Activated T-cell treated with anti-CD3 and anti-CD28 coated beads, Interleukin-2, amount 50 U/mL, for 72 hours (primary cell): ENCODE measurements around the gene PEAK3. TPM values are rescaled to one million over a fixed set of nuclear protein-coding genes. Genes with fewer than 3 reads are reported as not detected.
"Not testable (repeated sequence)": the region's sequence is repeated elsewhere in the genome, so short reads cannot be mapped to it uniquely, and the experiment has no call there.

Experiments
- ATAC-seq, 2 donors: fragments of 150-1000 bp; cut with Tn5 transposase; replicated peaks in 1 of 2; 2 replicates each; pipeline ENCODE4 v1.10.0; 2021; ENCODE audit warnings: moderate library complexity in 2 of 2, mild to moderate bottlenecking in 1 of 2
- DNase-seq, 2 donors: peaks; one replicate each; pipeline ENCODE4 v3.0.0; 2021 to 2022; ENCODE audit warnings: mixed read lengths in 1 of 2
- H3K27ac Mint-ChIP-seq: one replicate; pipeline ENCODE4 v1.8.0; 2022; ENCODE audit warnings: mild to moderate bottlenecking, moderate library complexity, mixed read lengths
- H3K27me3 Mint-ChIP-seq: one replicate; pipeline ENCODE4 v1.8.0; 2022; ENCODE audit warnings: low read depth, mixed read lengths
- H3K36me3 Mint-ChIP-seq, 2 donors: one replicate each; pipeline ENCODE4 v1.8.0; 2022; ENCODE audit warnings: mixed read lengths in 2 of 2, mild to moderate bottlenecking in 1 of 2; ENCODE audit not compliant: insufficient read depth in 2 of 2
- H3K4me1 Mint-ChIP-seq: one replicate; pipeline ENCODE4 v1.8.0; 2022; ENCODE audit warnings: low read depth, mixed read lengths
- H3K4me3 Mint-ChIP-seq, 2 donors: one replicate each; pipeline ENCODE4 v1.8.0; 2022; ENCODE audit warnings: mild to moderate bottlenecking in 2 of 2, mixed read lengths in 2 of 2, moderate library complexity in 2 of 2
- H3K9me3 Mint-ChIP-seq, 2 donors: one replicate each; pipeline ENCODE4 v1.8.0; 2022; ENCODE audit warnings: mixed read lengths in 2 of 2
- total RNA-seq, 2 donors: library from RNA; stranded (reverse); gene quantifications; one replicate each; pipeline ENCODE4 v1.2.3, GENCODE V29; 2022

PEAK3 gene
- total RNA-seq, 2 donors from 2014 or later = 0.09 TPM; not detected in 1

DNA sequence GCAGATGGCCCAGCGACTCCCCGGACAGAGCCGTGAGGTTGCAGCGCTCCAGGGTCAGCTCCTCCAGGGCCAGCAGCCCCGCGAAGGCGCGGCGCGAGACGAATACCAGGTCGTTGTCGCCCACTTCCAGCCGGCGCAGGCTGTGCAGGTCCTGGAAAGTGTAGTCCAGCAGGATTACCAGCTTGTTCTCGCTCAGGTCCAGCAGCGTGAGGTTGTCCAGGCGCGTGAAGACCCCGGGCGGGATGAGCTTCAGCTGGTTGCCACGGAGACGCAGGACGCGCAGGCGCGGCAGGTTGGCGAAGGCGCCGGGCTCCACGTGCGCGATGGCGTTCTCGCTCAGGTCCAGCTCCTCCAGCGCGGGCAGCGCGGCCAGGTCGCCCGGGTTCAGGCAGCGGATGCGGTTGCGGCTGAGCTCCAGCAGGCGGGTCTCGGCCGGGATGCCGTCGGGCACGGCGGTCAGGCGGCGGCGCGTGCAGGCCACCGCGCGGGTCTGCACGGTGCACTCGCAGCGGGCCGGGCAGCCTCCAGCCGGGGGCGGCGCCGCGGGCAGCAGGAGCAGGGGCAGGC lies 9.3 kb upstream of the PEAK3 start:
- no peaks in the 10 kb centered on the region for H3K9me3 Mint-ChIP-seq
- peaks cover 16% of the 10 kb centered on the region for H3K27me3 Mint-ChIP-seq
- peak overlapping the region; percentile 80 to 81 for H3K4me3 Mint-ChIP-seq
- DNase-seq (no peak), ATAC-seq (no peak)
- no peak overlapping the region for H3K27ac Mint-ChIP-seq
- H3K36me3 Mint-ChIP-seq = peaks cover 3 to 4% of the 10 kb centered on the region in 2 donors
- H3K4me1 Mint-ChIP-seq = peaks cover 15% of the 10 kb centered on the region

DNA sequence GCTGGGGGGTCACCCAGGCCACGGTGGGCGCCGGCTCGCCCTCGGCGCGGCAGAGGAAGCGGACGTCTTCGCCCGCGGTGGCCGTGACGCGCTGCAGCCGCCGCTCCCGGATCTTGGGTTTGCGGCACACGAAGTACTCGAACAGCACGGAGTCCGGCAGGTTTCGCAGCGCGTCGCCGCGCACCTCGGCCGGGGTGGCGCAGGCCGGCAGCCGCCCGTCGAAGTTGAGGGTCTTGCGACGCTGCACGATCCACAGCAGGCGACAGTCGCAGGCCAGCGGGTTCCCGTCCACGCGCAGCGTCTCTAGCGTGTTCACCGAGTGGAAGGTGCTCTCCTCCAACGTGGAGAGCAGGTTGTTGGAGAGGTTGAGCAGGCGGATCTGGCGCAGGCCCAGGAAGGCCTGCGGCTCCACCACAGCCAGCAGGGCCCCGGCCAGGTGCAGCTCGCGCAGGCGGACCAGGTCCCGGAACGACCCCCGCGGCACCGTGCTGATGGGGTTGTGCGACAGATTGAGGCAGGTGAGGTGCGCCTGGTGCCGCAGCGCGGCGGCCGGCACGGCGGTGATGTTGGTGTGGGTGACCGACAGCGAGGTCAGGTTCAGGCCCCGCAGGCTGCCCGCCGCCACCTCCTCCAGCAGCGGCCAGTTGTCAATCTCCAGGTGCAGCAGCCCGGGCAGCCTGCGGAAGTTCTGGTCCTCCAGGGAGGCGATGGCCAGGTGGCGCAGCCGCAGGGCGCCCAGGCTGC lies 8.6 kb upstream of the PEAK3 start:
- no peak overlapping the region for H3K27ac Mint-ChIP-seq
- H3K9me3 Mint-ChIP-seq = no peaks in the 10 kb centered on the region
- peak; percentile 9 to 38 for ATAC-seq
- H3K4me3 Mint-ChIP-seq = peak overlapping the region; percentile 80 to 81
- H3K36me3 Mint-ChIP-seq = peaks cover 3 to 4% of the 10 kb centered on the region in 2 donors
- H3K27me3 Mint-ChIP-seq = peaks cover 16% of the 10 kb centered on the region
- DNase-seq = peak in 1 of 2 donors; percentile 48
- H3K4me1 Mint-ChIP-seq = peaks cover 15% of the 10 kb centered on the region

DNA sequence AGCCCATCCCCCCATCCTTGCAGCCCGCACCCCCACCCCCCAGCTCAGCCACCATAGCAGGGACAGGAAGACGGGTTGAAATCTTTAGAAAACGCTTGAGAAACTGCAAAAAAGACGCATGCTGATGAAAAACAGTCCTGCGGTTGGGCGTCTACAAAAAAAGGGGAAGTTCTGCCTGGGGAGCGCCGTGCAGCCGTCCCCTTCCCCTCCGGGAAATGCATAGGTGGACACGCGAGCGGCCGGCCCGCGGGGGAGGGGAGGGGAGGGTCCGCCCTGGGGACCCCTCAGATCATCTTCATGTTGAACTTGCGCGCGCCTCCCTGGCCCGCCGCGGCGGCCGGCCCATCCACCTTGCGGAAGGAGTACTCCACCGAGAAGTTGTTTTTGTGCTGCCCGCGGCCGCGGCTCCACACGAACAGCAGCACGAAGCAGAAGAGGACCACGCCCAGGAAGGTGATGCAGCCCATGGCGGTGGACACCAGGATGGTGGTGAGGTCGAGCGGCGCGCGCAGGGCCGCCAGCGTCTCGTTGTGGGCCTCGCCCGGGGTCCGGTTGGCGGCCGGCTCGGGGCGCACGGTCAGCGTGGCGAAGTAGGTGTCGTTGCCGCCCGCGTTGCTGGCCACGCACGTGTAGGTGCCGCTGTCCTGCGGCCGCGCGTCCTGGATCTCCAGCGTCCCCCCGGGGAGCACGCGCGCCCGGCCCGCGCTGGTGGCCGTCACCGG lies 7.9 kb upstream of the PEAK3 start:
- peak overlapping the region; percentile 69 for H3K27ac Mint-ChIP-seq
- peaks cover 16% of the 10 kb centered on the region for H3K27me3 Mint-ChIP-seq
- peaks cover 3 to 4% of the 10 kb centered on the region in 2 donors for H3K36me3 Mint-ChIP-seq
- peak overlapping the region; percentile 89 to 94 for H3K4me3 Mint-ChIP-seq
- ATAC-seq = peak; percentile 69 to 74
- H3K4me1 Mint-ChIP-seq = peaks cover 15% of the 10 kb centered on the region
- no peaks in the 10 kb centered on the region for H3K9me3 Mint-ChIP-seq
- peak; percentile 70 to 73 for DNase-seq

DNA sequence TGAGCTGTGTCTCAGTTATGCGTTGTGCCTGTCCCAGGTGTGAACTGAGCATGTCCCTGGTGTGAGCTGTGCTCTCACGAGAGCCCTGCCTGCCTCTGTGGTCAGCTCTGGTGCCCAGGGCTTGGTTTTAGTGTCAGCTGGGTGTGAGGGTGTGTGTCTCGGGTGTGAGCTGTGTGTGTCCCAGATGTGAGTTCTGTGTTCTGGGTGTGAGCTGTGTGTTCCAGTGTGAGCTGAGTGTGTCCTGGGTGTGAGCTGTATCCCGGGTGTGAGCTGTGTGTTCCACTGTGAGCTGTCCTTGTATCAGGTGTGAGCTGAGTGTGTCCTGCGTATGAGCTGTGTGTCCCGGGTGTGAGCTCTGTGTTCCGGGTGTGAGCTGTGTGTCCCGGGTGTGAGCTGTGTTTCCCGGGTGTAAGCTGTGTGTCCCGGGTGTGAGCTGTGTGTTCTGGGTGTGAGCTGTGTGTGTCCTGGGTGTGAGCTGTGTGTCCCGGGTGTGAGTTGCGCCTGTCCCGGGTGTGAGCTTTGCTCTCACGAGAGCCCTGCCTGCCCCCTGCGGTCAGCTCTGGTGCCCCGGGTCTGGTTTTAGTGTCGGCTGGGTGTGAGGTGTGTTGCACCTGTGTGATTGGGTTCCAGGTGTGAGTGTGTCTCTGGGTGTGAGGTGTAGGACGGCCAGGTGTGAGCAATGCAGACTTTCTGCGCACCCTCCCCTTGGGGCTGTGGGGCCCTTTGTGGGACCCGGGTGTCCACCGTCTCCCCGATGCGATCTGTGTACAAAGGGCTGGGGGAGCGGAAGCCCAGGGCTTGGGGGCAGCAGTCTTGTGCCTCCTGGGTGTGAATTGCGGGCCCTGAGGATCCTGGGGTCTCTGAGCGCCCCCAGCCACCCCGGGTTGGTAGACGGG lies 7.1 kb upstream of the PEAK3 start:
- peaks cover 16% of the 10 kb centered on the region for H3K27me3 Mint-ChIP-seq
- peak; percentile 18 to 27 for ATAC-seq
- H3K27ac Mint-ChIP-seq = peak overlapping the region; percentile 78

DNA sequence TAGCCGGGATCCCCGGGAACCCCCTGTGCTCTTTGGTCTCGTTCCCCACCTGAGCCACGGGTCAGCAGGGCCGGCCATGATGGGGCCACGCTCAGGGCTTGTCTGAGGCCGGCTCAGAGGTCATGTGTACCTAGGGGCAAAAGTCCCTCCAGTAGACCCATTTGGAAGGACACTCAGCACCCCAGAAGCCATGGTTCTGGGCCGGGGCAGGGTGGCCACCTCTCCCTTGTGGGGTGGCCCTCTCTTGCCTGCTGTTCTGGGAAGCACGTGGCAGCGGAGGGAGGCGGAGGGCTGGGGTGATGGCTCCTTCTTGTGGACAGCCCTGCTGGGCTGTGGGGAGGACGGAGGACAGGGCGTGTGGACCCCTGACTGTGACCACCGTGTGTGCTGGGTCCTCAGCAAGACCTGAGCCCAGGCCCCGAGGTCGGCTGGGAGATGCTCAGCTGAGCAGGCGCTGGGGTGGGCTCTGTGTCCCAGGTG lies 6.4 kb upstream of the PEAK3 start:
- Mint-ChIP-seq H3K4me1 (peaks cover 15% of the 10 kb centered on the region), H3K4me3 (peak overlapping the region; percentile 89 to 94), H3K9me3 (no peaks in the 10 kb centered on the region), H3K27ac (peak overlapping the region; percentile 78), H3K36me3 (peaks cover 3 to 4% of the 10 kb centered on the region in 2 donors), H3K27me3 (peaks cover 16% of the 10 kb centered on the region)
- ATAC-seq (no peak), DNase-seq (no peak)

More for the DNA sequence above, 7.1 kb upstream of the PEAK3 start:
- peaks cover 15% of the 10 kb centered on the region for H3K4me1 Mint-ChIP-seq
- peak overlapping the region; percentile 89 to 94 for H3K4me3 Mint-ChIP-seq
- DNase-seq = no peak
- no peaks in the 10 kb centered on the region for H3K9me3 Mint-ChIP-seq
- peaks cover 3 to 4% of the 10 kb centered on the region in 2 donors for H3K36me3 Mint-ChIP-seq

DNA sequence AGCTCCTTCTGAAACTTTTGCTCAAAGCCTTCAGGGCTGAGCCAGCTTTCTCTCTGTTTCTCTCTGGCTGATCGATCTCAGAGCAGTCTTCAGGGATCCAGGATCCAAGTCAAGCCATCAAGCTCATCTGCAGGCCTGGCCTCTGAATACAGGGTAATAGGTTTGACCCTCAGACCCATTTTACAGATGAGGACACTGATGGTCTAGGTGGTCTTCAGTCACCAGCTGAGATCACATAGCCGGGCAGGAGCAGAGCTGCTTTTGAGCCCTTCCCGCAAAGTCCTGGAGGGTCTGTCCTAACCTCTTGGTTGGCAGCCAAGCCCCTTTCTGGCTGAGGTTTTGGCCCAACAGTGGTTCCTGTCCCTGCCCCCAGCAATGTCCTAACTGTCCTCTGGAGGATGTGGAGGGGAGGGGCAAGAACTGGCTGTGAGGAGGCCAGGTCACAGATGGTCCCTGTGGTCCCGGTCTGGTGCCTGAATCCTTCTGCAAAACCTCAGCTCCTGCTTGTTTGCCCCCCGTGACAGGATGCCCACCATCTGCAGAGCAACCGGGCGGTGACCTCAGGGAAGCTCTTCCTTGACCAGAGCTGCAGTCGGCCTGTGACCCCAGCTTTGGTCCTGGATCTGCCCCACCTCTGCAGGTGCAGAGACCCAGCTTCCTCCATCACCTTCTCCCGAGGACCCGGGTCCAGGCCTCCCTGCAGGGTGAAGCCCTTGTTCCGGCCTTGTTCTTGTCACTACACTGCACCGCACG lies 5.8 kb upstream of the PEAK3 start:
- H3K27me3 Mint-ChIP-seq = peaks cover 19% of the 10 kb centered on the region
- peak overlapping the region; percentile 2 for H3K27ac Mint-ChIP-seq
- H3K9me3 Mint-ChIP-seq = no peaks in the 10 kb centered on the region
- peaks cover 3 to 4% of the 10 kb centered on the region in 2 donors for H3K36me3 Mint-ChIP-seq
- H3K4me3 Mint-ChIP-seq = no peak overlapping the region
- peaks cover 20% of the 10 kb centered on the region for H3K4me1 Mint-ChIP-seq
- ATAC-seq (no peak), DNase-seq (no peak)

DNA sequence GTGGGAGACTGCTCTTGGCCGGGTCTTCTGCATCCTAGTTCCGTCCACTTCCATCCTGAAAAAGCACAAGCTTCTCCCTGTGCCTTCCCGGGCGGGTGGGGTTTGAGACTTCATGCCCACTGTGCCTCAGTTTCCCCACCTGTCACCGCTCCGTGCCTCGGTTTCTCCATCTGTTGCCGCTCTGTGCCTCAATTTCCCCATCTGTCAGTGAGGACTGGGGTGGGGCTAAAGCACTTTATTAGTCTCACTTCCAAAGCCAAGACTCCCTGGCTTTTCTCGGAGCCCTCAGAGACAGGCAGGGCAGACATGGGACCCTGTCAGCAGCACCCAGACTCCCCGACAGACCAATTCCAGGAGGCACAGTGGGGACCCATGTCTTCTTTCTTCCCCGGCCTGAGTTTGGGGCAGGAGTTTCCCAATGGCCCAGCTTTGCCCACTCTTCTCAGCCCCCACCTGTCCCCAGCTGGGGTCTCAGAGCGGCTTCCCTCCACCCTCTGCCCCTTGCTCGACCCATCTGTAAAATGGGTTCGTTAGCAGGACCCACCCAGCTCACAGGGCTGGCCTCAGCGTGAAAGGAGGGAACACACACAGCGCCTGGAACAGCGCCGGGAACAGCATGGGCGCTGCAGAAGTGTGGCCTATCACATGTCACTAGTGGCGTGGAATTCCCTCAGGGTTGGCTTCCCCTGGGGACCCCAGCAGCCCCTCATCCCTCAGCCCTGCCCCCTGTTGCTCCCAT lies 4.6 kb upstream of the PEAK3 start:
- no peak overlapping the region for H3K27ac Mint-ChIP-seq
- peaks cover 23% of the 10 kb centered on the region for H3K27me3 Mint-ChIP-seq
- H3K4me1 Mint-ChIP-seq = peaks cover 30% of the 10 kb centered on the region
- ATAC-seq (no peak), DNase-seq (no peak)
- no peaks in the 10 kb centered on the region for H3K9me3 Mint-ChIP-seq
- peaks cover 3 to 4% of the 10 kb centered on the region in 2 donors for H3K36me3 Mint-ChIP-seq
- no peak overlapping the region for H3K4me3 Mint-ChIP-seq

DNA sequence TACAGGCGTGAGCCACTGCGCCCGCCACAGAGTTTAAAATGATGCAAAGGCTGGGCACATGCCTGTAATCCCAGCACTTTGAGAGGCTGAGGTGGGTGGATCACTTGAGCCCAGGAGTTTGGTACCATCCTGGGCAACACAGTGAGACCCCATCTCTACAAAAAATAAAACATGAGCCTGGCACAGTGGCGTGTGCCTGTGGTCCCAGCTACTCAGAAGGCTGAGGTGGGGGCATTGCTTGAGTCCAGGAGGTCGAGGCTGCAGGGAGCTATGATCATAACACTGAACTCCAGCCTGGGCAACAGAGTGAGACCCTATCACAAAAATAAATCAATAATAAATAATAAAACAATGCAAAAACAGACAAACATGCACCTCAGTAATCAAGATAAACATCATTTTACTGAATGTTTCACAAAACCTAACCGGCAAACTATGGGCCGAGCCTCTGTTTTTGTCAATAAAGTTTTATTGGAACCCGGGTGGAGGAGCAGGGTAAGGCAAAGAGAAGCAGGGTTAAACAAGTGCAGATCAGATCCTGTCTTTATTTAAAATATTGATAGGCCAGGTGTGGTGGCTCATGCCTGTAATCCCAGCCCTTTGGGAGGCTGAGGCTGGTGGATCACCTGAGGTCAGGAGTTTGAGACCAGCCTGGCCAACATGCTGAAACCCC lies 2.0 kb upstream of the PEAK3 start:
- no peak for DNase-seq
- ATAC-seq = no peak
- H3K9me3 Mint-ChIP-seq = no peaks in the 10 kb centered on the region
- H3K4me1 Mint-ChIP-seq = peaks cover 20% of the 10 kb centered on the region
- peaks cover 16% of the 10 kb centered on the region for H3K27me3 Mint-ChIP-seq
- peaks cover 0 to 3% of the 10 kb centered on the region in 2 donors for H3K36me3 Mint-ChIP-seq
- no peak overlapping the region for H3K4me3 Mint-ChIP-seq
- no peak overlapping the region for H3K27ac Mint-ChIP-seq

DNA sequence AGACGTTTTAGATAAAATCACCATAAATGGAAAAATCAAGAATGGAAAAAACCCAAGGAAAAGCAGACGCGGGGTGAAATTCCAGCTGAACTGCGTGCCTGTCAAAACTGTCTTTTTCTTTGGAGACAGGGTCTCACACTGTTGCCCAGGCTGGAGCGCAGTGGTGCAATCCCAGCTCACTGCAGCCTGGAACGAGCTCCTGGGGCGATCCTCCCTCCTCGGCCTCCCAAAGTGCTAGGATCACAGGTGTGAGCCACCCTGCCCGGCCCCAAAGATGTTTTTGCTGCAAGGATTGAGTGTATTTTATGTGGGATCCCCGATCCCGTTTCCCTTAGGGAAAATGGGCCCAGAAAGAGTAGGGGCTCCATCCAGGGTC lies 875 bp upstream of the PEAK3 start:
- Mint-ChIP-seq H3K9me3 (no peaks in the 10 kb centered on the region), H3K27me3 (peaks cover 7% of the 10 kb centered on the region), H3K4me3 (peak overlapping the region; percentile 65 to 69), H3K4me1 (peaks cover 15% of the 10 kb centered on the region), H3K27ac (no peak overlapping the region), H3K36me3 (no peaks in the 10 kb centered on the region)
- DNase-seq (no peak), ATAC-seq (no peak)

DNA sequence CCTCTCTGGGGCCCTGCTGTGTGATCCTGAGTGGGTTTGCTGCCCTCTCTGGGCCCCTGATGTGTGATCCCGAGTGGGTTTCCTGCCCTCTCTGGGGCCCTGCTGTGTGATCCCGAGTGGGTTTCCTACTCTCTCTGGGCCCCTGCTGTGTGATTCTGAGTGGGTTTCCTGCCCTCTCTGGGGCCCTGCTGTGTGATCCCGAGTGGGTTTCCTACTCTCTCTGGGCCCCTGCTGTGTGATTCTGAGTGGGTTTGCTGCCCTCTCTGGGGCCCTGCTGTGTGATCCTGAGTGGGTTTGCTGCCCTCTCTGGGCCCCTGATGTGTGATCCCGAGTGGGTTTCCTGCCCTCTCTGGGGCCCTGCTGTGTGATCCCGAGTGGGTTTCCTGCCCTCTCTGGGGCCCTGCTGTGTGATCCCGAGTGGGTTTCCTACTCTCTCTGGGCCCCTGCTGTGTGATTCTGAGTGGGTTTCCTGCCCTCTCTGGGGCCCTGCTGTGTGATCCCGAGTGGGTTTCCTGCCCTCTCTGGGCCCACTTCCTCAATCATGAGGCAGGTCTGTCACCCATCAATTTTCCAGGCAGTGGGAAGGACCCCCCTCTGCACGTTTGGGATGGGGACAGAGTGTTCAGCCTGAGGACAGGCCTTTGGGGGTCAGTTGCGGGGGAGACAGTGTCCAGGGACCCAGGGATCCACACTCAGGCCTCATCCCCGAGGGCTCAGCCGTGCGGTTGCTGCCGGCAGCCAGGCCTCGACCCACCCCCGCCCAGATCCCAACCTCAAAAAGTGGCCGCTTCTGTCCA lies 512 bp downstream of the PEAK3 start:
- peaks cover 15% of the 10 kb centered on the region for H3K4me1 Mint-ChIP-seq

More for the DNA sequence above, 512 bp downstream of the PEAK3 start:
- H3K4me3 Mint-ChIP-seq = peak overlapping the region; percentile 51
- DNase-seq, H3K36me3 Mint-ChIP-seq, H3K27me3 Mint-ChIP-seq, H3K9me3 Mint-ChIP-seq, H3K27ac Mint-ChIP-seq: not testable (repeated sequence)
- ATAC-seq = peak in 1 of 2 donors; percentile 2
